ENCODE data around the gene EMC7. TPM values are rescaled to one million over a fixed set of nuclear protein-coding genes. Genes with fewer than 3 reads are reported as not detected.
"Not testable (repeated sequence)": the region's sequence is repeated elsewhere in the genome, so short reads cannot be mapped to it uniquely, and the experiment has no call there.

EMC7 gene
- polyA plus RNA-seq, 12 donors: 33.8 to 66.2 (median 55.7) TPM; not detected in 1

DNA sequence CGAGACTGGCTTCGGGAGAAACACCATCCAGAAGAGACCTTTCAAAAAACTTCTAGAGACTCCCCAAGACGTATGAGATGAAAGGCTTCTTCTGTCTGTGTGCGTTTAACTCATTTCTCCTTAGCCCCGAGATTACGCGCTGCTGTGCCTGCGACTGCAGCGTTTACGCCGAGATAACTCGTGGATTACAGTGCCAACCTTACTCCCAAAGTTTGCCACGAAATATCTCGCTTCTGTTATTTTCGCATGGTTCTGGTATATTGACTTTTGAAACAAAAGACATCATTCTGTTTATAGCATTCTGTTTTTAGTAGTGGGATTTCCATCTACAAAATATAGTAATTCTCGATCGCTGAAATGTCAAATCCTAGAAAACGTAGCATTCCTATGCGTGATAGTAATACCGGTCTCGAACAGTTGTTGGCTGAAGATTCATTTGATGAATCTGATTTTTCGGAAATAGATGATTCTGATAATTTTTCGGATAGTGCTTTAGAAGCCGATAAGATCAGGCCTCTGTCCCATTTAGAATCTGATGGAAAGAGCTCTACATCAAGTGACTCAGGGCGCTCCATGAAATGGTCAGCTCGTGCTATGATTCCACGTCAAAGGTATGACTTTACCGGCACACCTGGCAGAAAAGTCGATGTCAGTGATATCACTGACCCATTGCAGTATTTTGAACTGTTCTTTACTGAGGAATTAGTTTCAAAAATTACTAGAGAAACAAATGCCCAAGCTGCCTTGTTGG is 688 bp upstream of the EMC7 start:
- DNase-seq: no peak

DNA sequence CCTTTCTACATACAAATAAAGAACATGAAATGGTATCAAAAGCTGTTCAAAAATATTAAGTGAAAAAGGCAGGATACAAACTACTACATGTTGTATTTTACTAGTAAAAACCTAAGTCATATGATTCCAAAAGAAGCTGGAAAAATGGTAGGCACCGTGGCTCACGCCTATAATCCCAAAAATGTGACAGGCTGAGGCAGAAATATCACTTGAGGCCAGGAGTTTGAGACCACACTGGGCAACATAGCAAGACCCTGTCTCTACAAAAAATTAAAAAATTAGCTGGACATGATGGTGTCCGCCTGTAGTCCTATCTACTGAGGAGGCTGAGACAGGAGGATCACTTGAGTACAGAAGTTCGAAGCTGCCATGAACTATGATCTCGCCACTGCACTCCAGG is 1.7 kb downstream of the EMC7 start:
- no peak for DNase-seq

DNA sequence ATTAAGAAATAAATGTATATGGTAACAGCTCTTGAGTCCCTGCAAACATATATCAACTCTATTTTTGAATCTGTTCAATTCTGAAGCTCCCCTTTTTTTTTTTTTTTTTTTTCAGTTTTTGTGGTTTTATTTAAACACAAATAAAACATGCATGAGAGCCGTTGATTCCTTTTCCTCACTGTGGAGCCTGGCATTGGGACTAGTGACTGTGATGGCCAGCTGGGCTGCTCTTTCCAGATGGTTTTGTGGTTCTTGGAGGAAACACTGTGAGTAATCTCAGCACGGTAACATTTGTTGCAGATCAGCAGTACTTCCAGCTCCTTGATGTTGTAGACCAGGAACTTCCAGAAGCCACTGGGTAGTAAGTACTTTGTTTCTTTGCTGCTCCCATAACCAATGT is 15.9 kb downstream of the EMC7 start:
- no peak for DNase-seq

DNA sequence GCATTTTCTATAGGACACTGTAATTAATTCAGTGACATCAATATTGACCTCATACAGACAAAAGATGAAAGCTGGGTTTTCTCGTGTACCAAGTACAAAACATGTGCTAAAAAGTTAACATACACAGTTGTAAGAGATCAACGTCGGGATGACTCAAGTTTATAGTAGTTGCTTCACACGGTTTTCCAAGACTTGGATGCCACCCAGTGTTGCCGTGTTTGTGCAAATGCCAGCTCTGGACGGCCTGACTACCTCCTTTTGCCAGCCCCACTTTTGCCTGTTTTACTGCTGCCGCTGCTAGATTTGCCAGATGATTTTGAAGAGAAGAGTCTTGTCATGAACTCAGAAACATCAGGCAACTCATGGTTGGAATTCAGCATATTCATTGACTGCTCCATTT is 17.6 kb downstream of the EMC7 start:
- no peak for DNase-seq

DNA sequence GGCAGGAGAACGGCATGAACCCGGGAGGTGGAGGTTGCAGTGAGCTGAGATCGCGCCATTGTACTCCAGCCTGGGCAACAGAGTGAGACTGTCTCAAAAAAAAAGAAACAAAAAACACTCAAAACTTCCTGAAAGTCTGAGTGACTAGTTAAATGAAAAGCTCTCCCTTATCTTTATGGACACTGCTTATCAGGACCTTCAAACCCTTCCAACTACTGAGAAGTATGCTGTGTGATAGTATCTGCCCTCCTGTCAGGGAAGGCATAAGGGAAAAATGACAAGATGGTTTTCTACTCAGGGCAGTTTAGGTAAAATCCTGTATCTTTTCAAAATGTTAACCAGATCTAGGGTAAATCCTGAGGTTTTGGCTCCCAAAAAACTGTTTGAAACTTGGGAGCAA is 21.8 kb downstream of the EMC7 start:
- DNase-seq: no peak

DNA sequence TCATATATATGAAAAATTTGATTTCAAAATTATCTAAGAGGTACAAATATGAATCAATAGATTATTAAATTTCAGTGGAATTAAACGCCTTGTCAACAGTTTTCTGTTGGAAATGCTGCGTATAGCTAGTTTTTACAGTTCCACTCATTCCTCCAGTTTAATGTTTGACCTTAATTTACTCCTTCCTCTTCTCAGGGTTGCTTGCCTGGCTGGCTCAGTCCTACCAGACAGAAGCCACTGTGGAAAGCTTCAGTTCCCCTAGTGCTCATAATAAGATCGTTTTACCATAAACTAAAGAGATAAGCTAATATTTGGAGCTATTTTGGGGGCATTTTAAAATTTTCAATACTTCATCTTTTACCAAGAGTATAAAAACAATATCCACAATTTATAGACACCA is 22.8 kb downstream of the EMC7 start:
- DNase-seq: no peak

DNA sequence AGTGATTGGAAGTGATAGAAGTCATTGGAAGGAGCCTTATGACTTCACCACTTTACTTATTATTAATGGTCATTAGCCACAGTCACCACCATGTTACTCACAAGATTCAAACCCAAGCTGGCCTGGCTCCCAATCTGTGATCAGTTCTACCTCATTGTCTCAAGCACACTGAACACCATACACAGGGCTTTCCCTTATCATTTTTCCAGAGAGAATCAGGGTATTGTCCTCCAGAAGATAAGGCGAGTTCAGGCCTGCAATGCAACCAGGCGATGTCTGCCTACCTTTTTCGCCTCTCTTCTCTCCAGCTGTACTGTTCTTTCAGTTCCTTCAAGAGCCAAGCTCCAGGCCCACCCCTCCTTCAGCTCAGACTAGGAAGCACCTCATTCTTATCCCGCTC is 24.9 kb downstream of the EMC7 start:
- DNase-seq: no peak

DNA sequence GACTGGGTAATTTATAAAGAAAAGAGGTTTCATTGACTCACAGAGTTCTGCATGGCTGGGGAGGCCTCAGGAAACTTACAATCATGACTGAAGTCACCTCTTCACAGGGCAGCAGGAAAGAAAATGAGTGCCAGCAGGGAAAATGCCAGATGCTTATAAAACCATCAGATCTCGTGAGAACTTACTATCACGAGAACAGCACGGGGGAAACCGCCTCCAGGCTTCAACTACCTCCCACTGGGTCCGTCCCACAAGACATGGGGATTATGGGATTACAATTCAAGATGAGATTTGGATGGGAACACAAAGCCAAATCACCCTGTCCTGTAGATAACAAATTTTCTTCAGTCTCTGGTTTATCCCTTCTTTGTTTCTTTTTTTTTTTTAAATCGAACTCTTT is 31.7 kb downstream of the EMC7 start:
- no peak for DNase-seq

DNA sequence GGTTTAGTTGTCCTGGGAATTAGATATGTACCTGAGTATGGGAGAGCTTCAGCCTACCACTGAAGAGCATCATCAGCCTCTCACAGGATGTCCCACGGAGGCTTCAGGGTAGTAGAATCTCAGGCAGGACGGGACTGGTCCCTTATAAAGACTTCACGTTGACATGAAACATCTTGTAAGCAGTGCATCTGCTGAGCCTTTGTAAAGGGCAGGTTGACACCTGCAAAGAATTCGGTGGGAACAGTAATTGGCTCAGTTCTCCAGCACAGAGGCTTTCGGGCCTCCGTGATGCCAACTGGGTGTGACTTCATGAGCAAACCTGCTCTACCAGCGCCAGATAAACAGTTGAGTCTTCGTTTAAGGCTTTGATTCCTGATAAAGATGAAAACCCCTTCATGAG is 35.7 kb downstream of the EMC7 start:
- no peak for DNase-seq

DNA sequence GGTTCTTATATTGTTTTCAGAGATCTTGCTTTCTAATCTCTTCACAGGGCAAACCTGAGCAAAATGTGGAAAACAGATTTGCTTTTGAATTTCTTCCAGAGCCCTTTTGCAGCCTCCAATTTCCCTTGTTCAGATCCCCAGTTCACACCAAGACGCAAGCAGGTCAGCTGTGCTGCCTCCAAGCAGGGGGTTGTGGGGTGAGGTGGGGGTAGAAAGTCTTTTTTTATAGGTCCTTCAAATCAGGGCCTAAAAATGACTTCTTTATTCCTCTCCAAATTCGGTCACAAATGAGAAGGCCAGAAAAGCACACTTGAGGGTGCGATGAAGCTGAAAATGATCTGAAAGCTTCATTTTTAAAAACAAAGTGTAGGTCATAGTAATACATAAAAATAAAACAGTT is 36.4 kb downstream of the EMC7 start:
- DNase-seq: no peak

DNA sequence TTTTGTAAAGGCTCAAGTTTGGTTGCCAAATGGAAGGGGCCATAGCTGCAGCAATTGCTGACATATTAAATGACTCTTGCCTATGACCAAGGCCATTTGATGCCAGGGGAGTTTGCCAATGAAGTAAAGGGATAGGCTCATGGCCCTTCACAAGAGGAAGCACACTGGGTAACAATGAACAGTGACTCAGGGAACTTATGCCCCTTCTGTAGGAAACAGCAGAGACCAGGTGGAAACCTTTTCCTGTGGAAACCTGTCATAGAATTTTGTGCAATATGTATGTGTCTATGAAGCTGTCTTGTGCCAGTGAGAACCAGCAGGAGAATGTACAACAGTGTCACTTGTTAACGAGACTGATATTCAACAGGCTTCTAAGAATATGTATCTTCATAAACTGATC is 37.2 kb downstream of the EMC7 start:
- DNase-seq: no peak

DNA sequence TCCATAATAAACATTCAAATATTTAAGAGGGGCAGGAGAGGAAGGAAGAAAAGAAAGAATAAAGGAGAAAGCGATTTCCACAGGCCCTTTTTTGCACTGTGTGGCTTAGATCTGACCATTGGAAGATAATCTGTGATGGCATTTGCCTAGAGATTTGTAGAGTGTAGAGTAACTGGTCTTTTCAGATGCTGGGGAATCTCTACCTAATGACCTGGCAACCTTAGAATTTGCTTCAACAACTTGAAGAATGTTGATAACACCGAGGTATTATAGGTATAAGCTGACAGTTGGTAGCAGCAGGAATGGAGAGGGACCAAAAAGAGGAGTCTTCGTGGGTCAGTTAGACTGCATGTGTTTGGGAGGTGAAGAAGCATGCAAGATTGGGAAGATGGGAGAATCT is 41.7 kb downstream of the EMC7 start:
- no peak for DNase-seq

DNA sequence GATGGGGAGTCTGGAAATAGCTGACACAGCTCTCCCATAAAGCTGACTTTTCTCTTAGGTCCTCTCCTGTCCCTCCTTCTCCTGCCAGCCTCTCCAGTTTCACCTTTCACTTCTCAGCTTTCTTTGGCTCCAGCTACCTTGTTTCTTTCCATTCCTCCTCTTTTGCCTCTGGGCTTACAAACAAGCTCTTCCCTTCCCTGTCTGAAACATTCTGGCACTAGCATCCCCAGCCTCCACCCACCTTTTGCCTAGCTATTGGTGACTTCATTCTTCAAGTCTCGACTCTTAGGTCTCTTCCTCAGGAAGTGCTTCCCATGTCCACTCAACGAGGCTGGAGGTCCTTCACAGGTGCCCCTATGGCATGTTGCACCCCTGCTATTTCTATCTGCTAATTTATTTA is 42.2 kb downstream of the EMC7 start:
- no peak for DNase-seq

DNA sequence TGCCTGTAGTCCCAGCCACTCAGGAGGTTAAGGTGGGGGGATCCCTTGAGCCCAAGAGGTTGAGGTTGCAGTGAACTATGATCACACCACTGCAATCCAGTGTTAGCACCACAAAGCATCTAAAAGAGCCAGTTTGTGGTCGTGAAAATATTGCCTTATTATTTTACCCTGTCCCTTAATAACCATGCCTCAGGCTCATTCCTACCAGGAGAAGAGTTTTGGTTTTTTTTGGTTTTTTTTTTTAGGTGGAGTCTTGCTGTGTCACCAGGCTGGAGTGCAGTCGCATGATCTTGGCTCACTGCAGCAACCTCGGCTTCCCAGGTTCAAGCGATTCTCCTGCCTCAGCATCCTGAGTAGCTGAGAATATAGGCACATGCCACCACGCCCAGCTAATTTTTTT is 44.8 kb downstream of the EMC7 start:
- DNase-seq: no peak

DNA sequence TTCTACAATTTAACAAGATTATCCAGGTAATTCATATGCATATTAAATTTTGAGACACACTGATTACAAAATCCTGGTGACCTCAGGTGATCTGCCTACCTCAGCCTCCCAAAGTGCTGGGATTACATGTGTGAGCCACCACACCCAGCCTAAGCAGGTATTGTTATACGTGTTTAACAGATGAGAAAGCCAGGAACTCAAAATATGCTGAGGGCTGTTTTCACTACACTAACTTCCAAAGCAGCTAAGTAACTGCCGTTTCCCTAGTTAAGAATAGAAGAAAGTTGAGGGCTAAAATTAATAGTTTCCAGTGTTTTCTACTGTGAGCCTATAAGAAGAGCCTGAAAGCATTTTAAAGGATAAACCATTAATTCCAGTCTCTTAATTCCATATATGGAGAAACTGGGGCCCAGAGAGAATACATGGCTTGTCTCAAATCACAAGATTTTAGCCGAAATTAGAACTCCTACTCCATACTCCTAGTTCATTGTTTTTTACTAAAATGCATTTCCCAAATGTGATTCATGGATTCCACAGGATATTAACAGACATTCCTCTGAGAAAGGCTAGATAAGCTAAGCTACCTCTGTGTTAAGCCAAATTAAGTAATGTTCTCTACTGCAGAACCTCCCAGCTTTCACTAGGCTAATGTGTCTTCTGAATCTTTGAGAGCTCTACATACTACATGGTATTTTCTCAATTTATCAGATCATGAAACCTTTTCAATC is 45.6 kb downstream of the EMC7 start:
- no peak for DNase-seq

DNA sequence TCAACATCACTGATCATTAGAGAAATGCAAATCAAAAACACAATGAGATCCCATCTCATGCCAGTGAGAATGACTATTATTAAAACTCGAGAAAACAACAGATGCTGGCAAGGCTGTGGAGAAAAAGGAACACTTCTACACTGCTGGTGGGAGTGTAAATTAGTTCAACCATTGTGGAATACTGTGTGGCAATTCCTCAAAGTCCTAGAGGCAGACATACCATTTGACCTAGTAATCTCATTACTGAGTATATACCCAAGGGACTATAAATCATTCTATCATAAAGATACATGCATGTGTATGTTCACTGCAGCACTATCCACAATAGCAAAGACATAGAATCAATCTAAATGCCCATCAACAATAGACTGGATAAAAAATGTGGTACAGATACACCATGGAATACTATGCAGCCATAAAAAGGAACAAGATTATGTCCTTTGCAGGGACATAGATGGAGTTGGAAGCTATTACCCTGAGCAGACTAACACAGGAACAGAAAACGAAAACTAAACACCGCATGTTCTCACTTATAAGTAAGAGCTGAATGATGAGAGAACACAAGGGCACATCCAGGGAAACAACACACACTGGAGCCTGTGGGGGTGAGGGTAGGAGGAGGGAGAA is 47.5 kb downstream of the EMC7 start:
- DNase-seq: no peak

DNA sequence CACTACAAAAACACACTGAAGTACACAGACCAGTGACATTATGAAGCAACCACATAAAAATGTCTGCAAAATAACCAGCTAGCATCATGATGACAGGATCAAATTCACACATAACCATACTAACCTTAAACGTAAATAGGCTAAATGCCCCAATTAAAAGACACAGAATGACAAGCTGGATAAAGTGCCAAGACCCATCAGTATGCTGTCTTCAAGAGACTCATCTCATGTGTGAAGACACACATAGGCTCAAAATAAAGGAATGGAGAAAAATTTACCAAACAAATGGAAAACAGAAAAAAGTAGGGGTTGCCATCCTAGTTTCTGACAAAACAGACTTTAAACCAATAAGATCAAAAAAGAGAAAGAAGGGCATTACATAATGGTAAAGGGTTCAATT is 51.3 kb downstream of the EMC7 start:
- DNase-seq: not testable (repeated sequence)

DNA sequence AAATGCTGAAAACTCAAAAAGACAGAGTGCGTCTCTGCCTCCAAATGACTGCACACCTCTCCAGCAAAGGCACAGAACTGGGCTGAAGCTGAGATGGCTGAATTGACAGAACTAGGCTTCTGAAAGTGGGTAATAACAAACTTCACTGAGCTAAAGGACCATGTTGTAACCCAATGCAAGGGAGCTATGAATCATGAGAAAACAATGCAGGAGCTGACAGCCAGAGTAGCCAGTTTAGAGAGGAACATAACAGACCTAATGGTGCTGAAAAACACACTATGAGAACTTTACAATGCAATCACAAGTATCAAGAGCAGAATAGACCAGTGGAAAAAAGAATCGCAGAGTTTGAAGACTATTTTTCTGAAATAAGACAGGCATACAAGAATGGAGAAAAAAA is 52.5 kb downstream of the EMC7 start:
- DNase-seq: no peak

DNA sequence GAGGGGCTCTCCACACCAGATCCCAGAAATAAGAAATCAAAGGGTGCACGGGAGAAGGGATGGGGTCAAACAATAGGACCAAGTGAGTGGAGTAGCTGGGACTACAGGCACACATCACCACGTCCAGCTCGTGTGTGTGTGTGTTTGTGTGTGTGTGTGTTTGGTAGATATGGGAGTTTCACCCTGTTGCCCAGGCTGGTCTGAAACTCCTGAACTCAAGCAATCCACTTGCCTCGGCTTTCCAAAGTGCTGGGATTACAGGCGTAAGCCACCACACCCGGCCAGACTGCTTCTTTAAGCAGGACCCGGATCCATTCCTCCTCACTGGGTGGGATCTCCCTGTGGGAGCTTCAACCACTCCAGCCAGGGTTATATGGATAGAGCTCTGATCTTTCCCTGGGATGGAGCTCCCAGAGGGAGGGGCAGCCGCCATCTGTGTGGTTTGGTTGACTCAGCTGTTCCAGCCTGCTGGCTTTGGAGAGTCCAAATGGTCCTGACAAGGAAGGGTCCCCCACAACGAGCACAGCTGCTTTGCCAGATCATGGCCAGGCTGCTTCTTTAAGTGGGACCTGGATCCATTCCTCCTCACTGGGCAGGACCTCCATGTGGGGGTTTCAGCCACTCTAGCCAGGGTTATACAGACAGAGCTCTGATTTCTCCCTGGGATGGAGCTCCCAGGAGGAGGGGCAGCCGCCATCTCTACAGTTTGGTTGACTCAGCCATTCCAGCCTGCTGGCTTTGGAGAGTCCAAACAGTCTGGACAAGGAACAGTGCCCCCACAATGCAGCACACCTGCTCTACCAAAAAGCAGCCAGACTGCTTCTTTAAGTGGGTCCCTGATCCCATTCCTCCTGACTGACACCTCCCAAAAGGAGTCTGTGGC is 53.5 kb downstream of the EMC7 start:
- no peak for DNase-seq

DNA sequence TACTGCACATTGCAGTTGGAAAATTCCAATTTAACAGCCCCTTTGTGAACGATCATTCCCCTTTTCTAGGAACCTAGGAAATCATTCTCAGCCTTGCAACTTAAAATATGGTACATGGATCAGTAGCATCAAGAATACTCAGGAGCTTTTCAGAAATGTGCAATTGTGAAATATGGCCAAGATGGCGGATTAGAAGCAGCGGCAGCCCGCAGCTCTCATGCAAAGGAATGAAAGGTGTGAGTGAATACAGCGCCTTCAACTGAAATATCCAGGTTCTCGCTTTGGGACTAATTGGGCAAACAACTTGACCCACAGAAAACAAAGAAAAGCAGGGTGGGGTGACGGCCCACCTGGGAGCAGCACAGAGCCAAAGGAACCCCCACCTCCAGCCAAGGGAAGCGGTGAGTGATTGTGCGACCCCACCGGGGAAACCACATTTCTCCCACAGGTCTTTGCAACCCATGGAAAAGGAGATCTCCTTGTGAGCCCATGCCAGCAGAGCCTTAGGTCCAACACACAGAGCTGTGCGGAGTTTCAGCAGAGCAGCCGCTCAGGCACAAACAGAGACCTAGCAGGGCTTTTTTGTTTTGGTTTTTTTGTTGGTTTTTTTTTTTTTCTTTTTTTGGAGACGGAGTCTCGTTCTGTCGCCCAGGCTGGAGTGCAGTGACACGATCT is 55.1 kb downstream of the EMC7 start:
- no peak for DNase-seq

DNA sequence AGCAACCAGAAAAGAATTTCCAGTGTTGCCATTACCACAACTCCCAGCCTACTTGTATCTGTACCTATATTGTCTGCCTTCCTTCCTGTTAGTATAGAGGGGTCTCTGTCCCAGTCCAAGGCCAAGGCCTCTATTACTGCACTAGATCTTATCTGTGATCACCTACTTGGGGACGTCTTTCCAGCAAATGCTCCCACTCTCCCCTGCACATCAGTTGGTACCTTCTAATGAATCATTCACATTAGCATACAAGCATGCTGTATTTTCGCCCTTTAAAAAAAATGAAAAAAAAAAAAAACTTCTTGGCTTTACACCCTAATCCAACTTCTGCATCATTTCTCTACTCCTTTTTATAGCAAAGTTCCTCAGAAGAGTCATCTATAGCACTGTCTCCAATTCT is 57.8 kb downstream of the EMC7 start:
- no peak for DNase-seq

DNA sequence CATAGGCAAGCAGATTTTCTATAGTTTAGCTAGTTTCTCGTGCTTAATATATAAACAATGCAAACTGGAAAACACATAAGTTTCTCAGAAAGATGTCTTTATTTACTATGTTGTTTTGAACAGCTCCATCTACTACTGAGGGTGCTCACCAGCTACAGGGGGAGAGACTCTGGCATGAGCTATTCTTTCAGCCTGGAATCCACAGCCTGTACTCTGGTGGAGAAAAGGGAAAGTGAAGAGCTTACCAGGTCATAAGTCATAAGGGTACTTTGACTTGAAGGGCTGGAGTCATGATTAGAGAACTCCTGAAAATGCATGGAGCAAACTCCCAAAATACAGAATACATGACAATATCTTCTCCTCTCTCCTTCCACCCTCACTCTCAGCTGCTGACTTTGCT is 58.3 kb downstream of the EMC7 start:
- no peak for DNase-seq
